GM12878 (cell line): ENCODE results near the gene ARL5C. TPM values are rescaled to one million over a fixed set of nuclear protein-coding genes. Genes with fewer than 3 reads are reported as not detected.

Experiments used
- BHLHE40 ChIP-seq, 2 experiments: fragments of 450-650 bp in 1 of 2; IDR thresholded peaks; 2 replicates each; pipeline ENCODE4 v1.6.1; 2011 to 2017; ENCODE audit warnings: low read depth in 2 of 2, borderline replicate concordance in 1 of 2, improper control_type of control experiment in 1 of 2, low read length in 1 of 2, mild to moderate bottlenecking in 1 of 2
- CBX3 ChIP-seq: fragments of 200-600 bp; sonication (generic); IDR thresholded peaks from 2 replicates; pipeline ENCODE4 v1.6.1; 2016; ENCODE audit warnings: low read depth, borderline replicate concordance
- EP300 ChIP-seq, 2 experiments: fragments of 150-350 bp in 1 of 2; IDR thresholded peaks; 2 replicates each; pipeline ENCODE4 v1.6.1; 2011 to 2012; ENCODE audit warnings: low read depth in 2 of 2, low read length in 2 of 2, borderline replicate concordance in 1 of 2, improper control_type of control experiment in 1 of 2, inconsistent platforms in 1 of 2; ENCODE audit not compliant: control insufficient read depth in 1 of 2
- GABPA ChIP-seq: IDR thresholded peaks from 2 replicates; pipeline ENCODE4 v1.6.1; 2014; ENCODE audit warnings: antibody characterized with exemption, low read depth, mild to moderate bottlenecking, inconsistent platforms
- JUNB ChIP-seq: IDR thresholded peaks from 2 replicates; pipeline ENCODE4 v1.6.1; 2016; ENCODE audit warnings: antibody characterized with exemption, mild to moderate bottlenecking
- MAX ChIP-seq: IDR thresholded peaks from 2 replicates; pipeline ENCODE4 v1.6.1; 2012; ENCODE audit warnings: low read depth, low read length, improper control_type of control experiment
- MEF2A ChIP-seq: IDR thresholded peaks from 2 replicates; pipeline ENCODE4 v1.6.1; 2011; ENCODE audit warnings: low read depth, mild to moderate bottlenecking, low read length, moderate library complexity; ENCODE audit not compliant: insufficient read depth
- NFIC ChIP-seq: IDR thresholded peaks from 2 replicates; pipeline ENCODE4 v1.6.1; 2012; ENCODE audit warnings: low read depth, mild to moderate bottlenecking, inconsistent platforms, low read length, moderate library complexity
- NFXL1 ChIP-seq: fragments of 450-650 bp; IDR thresholded peaks from 2 replicates; pipeline ENCODE4 v1.6.1; 2017; ENCODE audit warnings: antibody characterized with exemption, mild to moderate bottlenecking, borderline replicate concordance
- NR2C2 ChIP-seq: IDR thresholded peaks from 2 replicates; pipeline ENCODE4 v1.6.1; 2011; ENCODE audit warnings: borderline replicate concordance, low read depth; ENCODE audit not compliant: control insufficient read depth, insufficient read length
- POLR2AphosphoS5 ChIP-seq: IDR thresholded peaks from 2 replicates; pipeline ENCODE4 v1.6.1; 2011; ENCODE audit warnings: mild to moderate bottlenecking, low read length, inconsistent platforms
- RBBP5 ChIP-seq: fragments of 200-600 bp; sonication (generic); conservative IDR thresholded peaks from 2 replicates; pipeline ENCODE4 v1.6.1; 2016
- SUZ12 ChIP-seq: fragments of 200-600 bp; sonication (generic); IDR thresholded peaks from one replicate; pipeline ENCODE4 v1.6.1; 2018; ENCODE audit warnings: antibody characterized with exemption, mild to moderate bottlenecking; ENCODE audit not compliant: unreplicated experiment
- TBL1XR1 ChIP-seq: IDR thresholded peaks from 2 replicates; pipeline ENCODE4 v1.6.1; 2012; ENCODE audit warnings: low read depth, low read length, improper control_type of control experiment
- TCF3 ChIP-seq: IDR thresholded peaks from 2 replicates; pipeline ENCODE4 v1.6.1; 2012; ENCODE audit warnings: low read depth, mild to moderate bottlenecking, low read length, borderline replicate concordance; ENCODE audit not compliant: insufficient read depth
- ZNF217 ChIP-seq: fragments of 450-650 bp; IDR thresholded peaks from 2 replicates; pipeline ENCODE4 v1.6.1; 2017; ENCODE audit warnings: antibody characterized with exemption, mild to moderate bottlenecking
- ZNF622 ChIP-seq: fragments of 450-650 bp; IDR thresholded peaks from 2 replicates; pipeline ENCODE4 v1.6.1; 2017; ENCODE audit warnings: mild to moderate bottlenecking, inconsistent platforms
- polyA plus RNA-seq, 11 experiments: library from polyadenylated mRNA; depleted of rRNA in 4 of 11; unstranded in 6 of 11; stranded (reverse) in 5 of 11; fragments of >200 nt; fragmentation: Nextera tagmentation in 4 of 11; fragmentation: Illumina TruSeq in 1 of 11; extraction: Ambion mirVana in 4 of 11; extraction: Trizol in 1 of 11; gene quantifications; 1 replicate in 1 of 11; 2 replicates in 10 of 11; pipeline versions ENCODE4 v1.2.1 to v1.2.3, GENCODE V29; 2011 to 2016; ENCODE audit warnings: inconsistent platforms in 2 of 11, missing spikeins in 2 of 11, low read depth in 1 of 11
- total RNA-seq, 4 experiments: library from RNA; depleted of rRNA in 3 of 4; stranded (reverse); fragments of >200 nt in 3 of 4; fragmentation: Illumina TruSeq in 1 of 4; extraction: Trizol in 1 of 4; gene quantifications; 2 replicates each; pipeline versions ENCODE4 v1.2.1 to v1.2.3, GENCODE V29; 2013 to 2021
- TF ChIP-seq, protein P1 (sequence below): fragments of 450-650 bp; IDR thresholded peaks from 2 replicates; pipeline ENCODE4 v1.6.1; 2017; ENCODE audit warnings: mild to moderate bottlenecking, low read depth, inconsistent platforms; ENCODE audit not compliant: poor library complexity, severe bottlenecking
- TF ChIP-seq, protein P2 (sequence below): fragments of 450-650 bp; IDR thresholded peaks from 2 replicates; pipeline ENCODE4 v1.6.1; 2018; ENCODE audit warnings: mild to moderate bottlenecking, low read depth, moderate library complexity; ENCODE audit not compliant: partially characterized antibody
- TF ChIP-seq, protein P3 (sequence below), 3 experiments: IDR thresholded peaks in 2 of 3; conservative IDR thresholded peaks in 1 of 3; 2 replicates each; pipeline ENCODE4 v1.5.1; 2011; ENCODE audit warnings: low read depth in 3 of 3, low read length in 3 of 3, mild to moderate bottlenecking in 3 of 3, control low read depth in 2 of 3, moderate library complexity in 2 of 3, inconsistent platforms in 1 of 3, mixed read lengths in 1 of 3; ENCODE audit not compliant: control insufficient read depth in 2 of 3, insufficient read depth in 1 of 3; ENCODE audit errors: extremely low read depth in 1 of 3
- TF ChIP-seq, protein P4 (sequence below): IDR thresholded peaks from 2 replicates; pipeline ENCODE4 v1.6.1; 2012; ENCODE audit warnings: low read depth, low read length, improper control_type of control experiment

Gene ARL5C
- total and polyA plus RNA-seq, 10 of the 15 experiments (the other 5 are each of a cell fraction or from before 2014, with no cell fraction given) = not detected

GRCh38 chr17:39118674-39119419 lies 47.1 kb downstream of the ARL5C start (continued):
- TF ChIP-seq, protein P1, sequence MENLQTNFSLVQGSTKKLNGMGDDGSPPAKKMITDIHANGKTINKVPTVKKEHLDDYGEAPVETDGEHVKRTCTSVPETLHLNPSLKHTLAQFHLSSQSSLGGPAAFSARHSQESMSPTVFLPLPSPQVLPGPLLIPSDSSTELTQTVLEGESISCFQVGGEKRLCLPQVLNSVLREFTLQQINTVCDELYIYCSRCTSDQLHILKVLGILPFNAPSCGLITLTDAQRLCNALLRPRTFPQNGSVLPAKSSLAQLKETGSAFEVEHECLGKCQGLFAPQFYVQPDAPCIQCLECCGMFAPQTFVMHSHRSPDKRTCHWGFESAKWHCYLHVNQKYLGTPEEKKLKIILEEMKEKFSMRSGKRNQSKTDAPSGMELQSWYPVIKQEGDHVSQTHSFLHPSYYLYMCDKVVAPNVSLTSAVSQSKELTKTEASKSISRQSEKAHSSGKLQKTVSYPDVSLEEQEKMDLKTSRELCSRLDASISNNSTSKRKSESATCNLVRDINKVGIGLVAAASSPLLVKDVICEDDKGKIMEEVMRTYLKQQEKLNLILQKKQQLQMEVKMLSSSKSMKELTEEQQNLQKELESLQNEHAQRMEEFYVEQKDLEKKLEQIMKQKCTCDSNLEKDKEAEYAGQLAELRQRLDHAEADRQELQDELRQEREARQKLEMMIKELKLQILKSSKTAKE = peak; percentile 49
- no peak for TF ChIP-seq NR2C2
- TF ChIP-seq BHLHE40 (IDR thresholded peaks at IDR 0.05; ENCODE audit: borderline replicate concordance in 1 of 2, low read depth in 2 of 2, low read length in 1 of 2) = 0 out of 4 replicates have a peak, but pooled peaks of 1 of the 2 experiments have one; percentile 13
- no peak for TF ChIP-seq SUZ12
- TF ChIP-seq TBL1XR1 = no peak
- TF ChIP-seq TCF3 = no peak
- TF ChIP-seq JUNB = no peak
- TF ChIP-seq, protein P2, sequence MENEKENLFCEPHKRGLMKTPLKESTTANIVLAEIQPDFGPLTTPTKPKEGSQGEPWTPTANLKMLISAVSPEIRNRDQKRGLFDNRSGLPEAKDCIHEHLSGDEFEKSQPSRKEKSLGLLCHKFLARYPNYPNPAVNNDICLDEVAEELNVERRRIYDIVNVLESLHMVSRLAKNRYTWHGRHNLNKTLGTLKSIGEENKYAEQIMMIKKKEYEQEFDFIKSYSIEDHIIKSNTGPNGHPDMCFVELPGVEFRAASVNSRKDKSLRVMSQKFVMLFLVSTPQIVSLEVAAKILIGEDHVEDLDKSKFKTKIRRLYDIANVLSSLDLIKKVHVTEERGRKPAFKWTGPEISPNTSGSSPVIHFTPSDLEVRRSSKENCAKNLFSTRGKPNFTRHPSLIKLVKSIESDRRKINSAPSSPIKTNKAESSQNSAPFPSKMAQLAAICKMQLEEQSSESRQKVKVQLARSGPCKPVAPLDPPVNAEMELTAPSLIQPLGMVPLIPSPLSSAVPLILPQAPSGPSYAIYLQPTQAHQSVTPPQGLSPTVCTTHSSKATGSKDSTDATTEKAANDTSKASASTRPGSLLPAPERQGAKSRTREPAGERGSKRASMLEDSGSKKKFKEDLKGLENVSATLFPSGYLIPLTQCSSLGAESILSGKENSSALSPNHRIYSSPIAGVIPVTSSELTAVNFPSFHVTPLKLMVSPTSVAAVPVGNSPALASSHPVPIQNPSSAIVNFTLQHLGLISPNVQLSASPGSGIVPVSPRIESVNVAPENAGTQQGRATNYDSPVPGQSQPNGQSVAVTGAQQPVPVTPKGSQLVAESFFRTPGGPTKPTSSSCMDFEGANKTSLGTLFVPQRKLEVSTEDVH = no peak
- TF ChIP-seq CBX3 = no peak
- no peak for TF ChIP-seq POLR2AphosphoS5
- TF ChIP-seq NFXL1 = no peak
- TF ChIP-seq ZNF217 = no peak
- TF ChIP-seq MAX = no peak
- no peak for TF ChIP-seq RBBP5
- peak; percentile 33 to 85; a peak in 2 of 4 replicates for TF ChIP-seq EP300 (IDR thresholded peaks at IDR 0.05; ENCODE audit: borderline replicate concordance in 1 of 2, control insufficient read depth in 1 of 2, low read depth in 2 of 2, low read length in 2 of 2)
- TF ChIP-seq ZNF622 = no peak
- TF ChIP-seq, protein P3, sequence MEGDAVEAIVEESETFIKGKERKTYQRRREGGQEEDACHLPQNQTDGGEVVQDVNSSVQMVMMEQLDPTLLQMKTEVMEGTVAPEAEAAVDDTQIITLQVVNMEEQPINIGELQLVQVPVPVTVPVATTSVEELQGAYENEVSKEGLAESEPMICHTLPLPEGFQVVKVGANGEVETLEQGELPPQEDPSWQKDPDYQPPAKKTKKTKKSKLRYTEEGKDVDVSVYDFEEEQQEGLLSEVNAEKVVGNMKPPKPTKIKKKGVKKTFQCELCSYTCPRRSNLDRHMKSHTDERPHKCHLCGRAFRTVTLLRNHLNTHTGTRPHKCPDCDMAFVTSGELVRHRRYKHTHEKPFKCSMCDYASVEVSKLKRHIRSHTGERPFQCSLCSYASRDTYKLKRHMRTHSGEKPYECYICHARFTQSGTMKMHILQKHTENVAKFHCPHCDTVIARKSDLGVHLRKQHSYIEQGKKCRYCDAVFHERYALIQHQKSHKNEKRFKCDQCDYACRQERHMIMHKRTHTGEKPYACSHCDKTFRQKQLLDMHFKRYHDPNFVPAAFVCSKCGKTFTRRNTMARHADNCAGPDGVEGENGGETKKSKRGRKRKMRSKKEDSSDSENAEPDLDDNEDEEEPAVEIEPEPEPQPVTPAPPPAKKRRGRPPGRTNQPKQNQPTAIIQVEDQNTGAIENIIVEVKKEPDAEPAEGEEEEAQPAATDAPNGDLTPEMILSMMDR (IDR thresholded peaks at IDR 0.05 in 2 of 3, conservative IDR thresholded peaks at IDR 0.05 in 1 of 3; ENCODE audit: control insufficient read depth in 2 of 3, extremely low read depth in 1 of 3, insufficient read depth in 1 of 3, low read depth in 3 of 3, low read length in 3 of 3) = no peak
- TF ChIP-seq, protein P4, sequence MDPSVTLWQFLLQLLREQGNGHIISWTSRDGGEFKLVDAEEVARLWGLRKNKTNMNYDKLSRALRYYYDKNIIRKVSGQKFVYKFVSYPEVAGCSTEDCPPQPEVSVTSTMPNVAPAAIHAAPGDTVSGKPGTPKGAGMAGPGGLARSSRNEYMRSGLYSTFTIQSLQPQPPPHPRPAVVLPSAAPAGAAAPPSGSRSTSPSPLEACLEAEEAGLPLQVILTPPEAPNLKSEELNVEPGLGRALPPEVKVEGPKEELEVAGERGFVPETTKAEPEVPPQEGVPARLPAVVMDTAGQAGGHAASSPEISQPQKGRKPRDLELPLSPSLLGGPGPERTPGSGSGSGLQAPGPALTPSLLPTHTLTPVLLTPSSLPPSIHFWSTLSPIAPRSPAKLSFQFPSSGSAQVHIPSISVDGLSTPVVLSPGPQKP = no peak
- TF ChIP-seq NFIC = peak; percentile 58; the same call in 1 of the 2 replicates
- TF ChIP-seq GABPA = no peak
- TF ChIP-seq MEF2A = 0 out of 2 replicates have a peak, but pooled peaks have one; percentile 34
